Astrocyte of the spinal cord (primary cell): Measurements from ENCODE around the gene NCKAP1.
"Not testable (repeated sequence)": the region's sequence is repeated elsewhere in the genome, so short reads cannot be mapped to it uniquely, and the experiment has no call there.

Experiments
- DNase-seq: peaks from one replicate; pipeline ENCODE4 v3.0.0; 2011; ENCODE audit warnings: low read depth, low spot score
- H3K4me3 ChIP-seq: 2 replicates; pipeline ENCODE4 v1.5.1; 2011; ENCODE audit warnings: low read depth, mild to moderate bottlenecking, low read length, moderate library complexity
- in situ Hi-C: cut with HindIII; loops from 2 replicates; pipeline ENCODE4 v1.10.0; 2017; ENCODE audit warnings: low sequenced_read_pairs
- TF ChIP-seq, protein P1 (sequence below): IDR thresholded peaks from 2 replicates; pipeline ENCODE4 v1.5.1; 2012; ENCODE audit warnings: low read depth, mild to moderate bottlenecking, low read length, inconsistent platforms

Gene NCKAP1

DNA sequence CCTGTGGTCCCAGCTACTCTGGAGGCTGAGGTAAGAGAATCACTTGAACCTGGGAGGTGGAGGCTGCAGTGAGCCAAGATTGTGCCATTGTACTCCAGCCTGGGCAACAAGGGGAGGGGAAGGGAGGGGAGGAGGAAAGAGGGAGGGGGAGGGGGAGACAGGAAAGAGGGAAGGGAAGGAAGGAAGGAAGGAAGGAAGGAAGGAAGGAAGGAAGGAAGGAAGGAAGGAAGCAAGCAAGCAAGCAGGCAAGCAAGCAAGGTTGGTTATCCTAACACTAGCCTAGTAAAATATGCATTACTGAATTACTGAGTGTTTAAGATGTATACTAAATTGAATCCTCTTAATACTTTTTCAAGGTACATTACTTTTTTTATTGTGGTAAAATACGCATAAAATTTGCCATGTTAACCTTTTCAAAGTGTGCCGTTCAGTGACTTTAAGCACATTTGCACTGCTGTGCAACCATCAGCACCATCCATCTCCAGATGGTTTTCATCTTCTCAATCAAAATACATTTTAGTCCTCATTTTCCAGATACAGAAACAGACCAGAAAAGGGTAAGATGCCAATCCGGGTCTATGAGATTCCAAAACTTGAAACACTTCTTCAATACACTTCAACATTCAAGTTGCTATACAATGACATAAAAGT is 28.9 kb downstream of the NCKAP1 start:
- DNase-seq = no peak
- H3K4me3 ChIP-seq = no peak overlapping the region
- TF ChIP-seq, protein P1, sequence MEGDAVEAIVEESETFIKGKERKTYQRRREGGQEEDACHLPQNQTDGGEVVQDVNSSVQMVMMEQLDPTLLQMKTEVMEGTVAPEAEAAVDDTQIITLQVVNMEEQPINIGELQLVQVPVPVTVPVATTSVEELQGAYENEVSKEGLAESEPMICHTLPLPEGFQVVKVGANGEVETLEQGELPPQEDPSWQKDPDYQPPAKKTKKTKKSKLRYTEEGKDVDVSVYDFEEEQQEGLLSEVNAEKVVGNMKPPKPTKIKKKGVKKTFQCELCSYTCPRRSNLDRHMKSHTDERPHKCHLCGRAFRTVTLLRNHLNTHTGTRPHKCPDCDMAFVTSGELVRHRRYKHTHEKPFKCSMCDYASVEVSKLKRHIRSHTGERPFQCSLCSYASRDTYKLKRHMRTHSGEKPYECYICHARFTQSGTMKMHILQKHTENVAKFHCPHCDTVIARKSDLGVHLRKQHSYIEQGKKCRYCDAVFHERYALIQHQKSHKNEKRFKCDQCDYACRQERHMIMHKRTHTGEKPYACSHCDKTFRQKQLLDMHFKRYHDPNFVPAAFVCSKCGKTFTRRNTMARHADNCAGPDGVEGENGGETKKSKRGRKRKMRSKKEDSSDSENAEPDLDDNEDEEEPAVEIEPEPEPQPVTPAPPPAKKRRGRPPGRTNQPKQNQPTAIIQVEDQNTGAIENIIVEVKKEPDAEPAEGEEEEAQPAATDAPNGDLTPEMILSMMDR = no peak
- in situ Hi-C loops = no loop called here

- TF ChIP-seq, protein P1 = no peak
- no peak for DNase-seq
- H3K4me3 ChIP-seq = no peak overlapping the region
- in situ Hi-C loops = no loop called here
Observed at GRCh38 chr2:183001948-183002347, 36.3 kb downstream of the NCKAP1 start.

DNA sequence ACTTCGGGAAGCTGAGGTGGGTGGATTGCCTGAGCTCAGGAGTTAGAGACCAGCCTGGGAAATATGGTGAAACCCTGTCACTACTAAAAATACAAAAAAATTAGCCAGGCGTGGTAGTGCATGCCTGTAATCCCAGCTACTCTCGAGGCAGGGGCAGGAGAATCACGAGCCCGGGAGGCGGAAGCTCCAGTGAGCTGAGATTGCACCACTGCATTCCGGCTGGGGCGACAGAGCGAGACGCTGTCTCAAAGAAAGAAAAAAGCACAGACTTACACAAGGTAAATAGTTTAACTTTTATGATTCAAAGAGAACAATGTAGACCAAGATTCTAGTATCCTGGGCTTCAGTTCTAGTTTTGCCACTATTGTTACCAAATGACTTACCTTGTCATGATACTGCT is 37.4 kb downstream of the NCKAP1 start:
- H3K4me3 ChIP-seq = no peak overlapping the region
- DNase-seq = no peak
- in situ Hi-C loops = no loop called here
- TF ChIP-seq, protein P1 = no peak

DNA sequence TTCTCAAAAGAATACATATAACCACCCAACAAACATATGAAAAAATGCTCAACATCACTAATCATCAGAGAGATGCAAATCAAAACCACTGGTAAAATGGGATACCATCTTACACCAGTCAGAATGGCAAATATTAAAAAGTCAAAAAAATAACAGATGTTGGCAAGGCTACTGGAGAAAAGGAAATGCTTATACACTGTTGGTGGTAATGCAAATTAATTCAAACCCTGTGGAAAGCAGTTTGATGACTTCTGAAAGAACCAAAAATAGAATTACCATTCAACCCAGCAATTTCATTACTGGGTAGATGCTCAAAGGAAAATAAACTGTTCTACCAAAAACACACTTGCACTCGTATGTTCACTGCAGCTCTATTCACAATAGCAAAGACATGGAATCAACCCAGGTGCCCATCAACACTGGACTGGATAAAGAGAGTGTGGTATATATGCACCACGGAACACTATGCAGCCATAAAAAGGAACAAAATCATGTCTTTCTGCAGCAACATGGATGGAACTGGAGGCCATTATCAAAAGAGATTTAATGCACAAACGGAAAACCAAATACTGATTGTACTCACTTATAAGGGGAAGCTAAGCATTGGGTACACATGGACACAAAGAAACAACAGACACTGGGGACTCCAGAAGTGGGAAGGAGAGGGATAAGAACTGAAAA is 38.8 kb downstream of the NCKAP1 start:
- H3K4me3 ChIP-seq = no peak overlapping the region
- TF ChIP-seq, protein P1 = no peak
- in situ Hi-C loops = no loop called here

GRCh38 chr2:182994228-182994912 is 43.9 kb downstream of the NCKAP1 start:
- no peak overlapping the region for H3K4me3 ChIP-seq
- TF ChIP-seq, protein P1 = no peak
- in situ Hi-C loops = no loop called here
- DNase-seq = no peak

More for the DNA sequence above, 38.8 kb downstream of the NCKAP1 start:
- no peak for DNase-seq

GRCh38 chr2:182982941-182983340 is 55.3 kb downstream of the NCKAP1 start:
- in situ Hi-C loops = no loop called here
- TF ChIP-seq, protein P1 = no peak
- no peak for DNase-seq
- H3K4me3 ChIP-seq = no peak overlapping the region

- H3K4me3 ChIP-seq, in situ Hi-C loops, DNase-seq: not testable (repeated sequence)
Observed at GRCh38 chr2:182981475-182981874, 56.8 kb downstream of the NCKAP1 start.
